GM23338 (cell line): ENCODE results near the gene EXOC3L2. TPM values are rescaled to one million over a fixed set of nuclear protein-coding genes. Genes with fewer than 3 reads are reported as not detected.

ENCODE experiments used
- ATAC-seq: fragments of 200-7000 bp; cut with Tn5 transposase; 3 replicates; pipeline ENCODE4 v1.9.1; 2020
- DNase-seq: peaks from one replicate; pipeline ENCODE4 v3.0.0-alpha.2; 2015; ENCODE audit warnings: low spot score
- H2AFZ ChIP-seq: fragments of 200-600 bp; sonication (generic); 2 replicates; pipeline ENCODE4 v1.8.0; 2016; ENCODE audit warnings: antibody characterized with exemption, mild to moderate bottlenecking, moderate library complexity
- H3F3A ChIP-seq: fragments of 200-600 bp; sonication (generic); replicated peaks from 2 replicates; pipeline ENCODE4 v1.8.0; 2017; ENCODE audit warnings: antibody characterized with exemption, mixed run types, low read depth
- H3K27ac ChIP-seq: fragments of 200-600 bp; sonication (generic); 2 replicates; pipeline ENCODE4 v1.6.1; 2016; ENCODE audit warnings: low read depth
- H3K27me3 ChIP-seq: fragments of 200-600 bp; sonication (generic); 2 replicates; pipeline ENCODE4 v1.8.0; 2016; ENCODE audit warnings: mild to moderate bottlenecking, mixed run types, moderate library complexity; ENCODE audit not compliant: insufficient read depth
- H3K36me3 ChIP-seq: fragments of 200-600 bp; sonication (generic); 2 replicates; pipeline ENCODE4 v1.8.0; 2016; ENCODE audit warnings: mild to moderate bottlenecking; ENCODE audit not compliant: insufficient read depth
- H3K4me1 ChIP-seq: fragments of 200-600 bp; sonication (generic); 2 replicates; pipeline ENCODE4 v1.8.0; 2016; ENCODE audit warnings: mild to moderate bottlenecking, moderate library complexity; ENCODE audit not compliant: insufficient read depth
- H3K4me2 ChIP-seq: fragments of 200-600 bp; sonication (generic); 2 replicates; pipeline ENCODE4 v1.7.1; 2017; ENCODE audit warnings: mixed run types
- H3K4me3 ChIP-seq: fragments of 200-600 bp; sonication (generic); 2 replicates; pipeline ENCODE4 v1.6.1; 2016; ENCODE audit warnings: mixed run types
- H3K79me2 ChIP-seq: fragments of 200-600 bp; sonication (generic); replicated peaks from 2 replicates; pipeline ENCODE4 v1.8.0; 2017; ENCODE audit warnings: mild to moderate bottlenecking; ENCODE audit not compliant: insufficient read depth
- H3K9me2 ChIP-seq: fragments of 200-600 bp; sonication (generic); 2 replicates; pipeline ENCODE4 v1.8.0; 2017; ENCODE audit not compliant: insufficient read depth
- H4K20me1 ChIP-seq: fragments of 200-600 bp; sonication (generic); replicated peaks from 2 replicates; pipeline ENCODE4 v1.8.0; 2017; ENCODE audit warnings: mild to moderate bottlenecking; ENCODE audit not compliant: insufficient read depth
- H3K27ac Mint-ChIP-seq: 2 replicates; pipeline ENCODE4 v1.8.0; 2020; ENCODE audit warnings: inconsistent platforms, mild to moderate bottlenecking, moderate library complexity, mixed read lengths
- H3K27me3 Mint-ChIP-seq: 3 replicates; pipeline ENCODE4 v1.8.0; 2022; ENCODE audit warnings: low read depth, mild to moderate bottlenecking, moderate library complexity, mixed read lengths, inconsistent platforms; ENCODE audit not compliant: insufficient read depth, poor library complexity
- H3K36me3 Mint-ChIP-seq: 3 replicates; pipeline ENCODE4 v1.8.0; 2021; ENCODE audit warnings: low read depth, mild to moderate bottlenecking, inconsistent platforms, moderate library complexity, mixed read lengths
- H3K4me1 Mint-ChIP-seq: 3 replicates; pipeline ENCODE4 v1.8.0; 2020; ENCODE audit warnings: mild to moderate bottlenecking, inconsistent platforms, mixed read lengths
- H3K4me3 Mint-ChIP-seq: 3 replicates; pipeline ENCODE4 v1.8.0; 2021; ENCODE audit warnings: moderate library complexity, mild to moderate bottlenecking, inconsistent platforms, mixed read lengths
- H3K9me3 Mint-ChIP-seq: 3 replicates; pipeline ENCODE4 v1.8.0; 2020; ENCODE audit warnings: moderate library complexity, mild to moderate bottlenecking, inconsistent platforms, mixed read lengths
- CREB1 ChIP-seq: fragments of 250-450 bp; sonication (Bioruptor Pico); IDR thresholded peaks from 2 replicates; pipeline ENCODE4 v1.5.0; 2020; ENCODE audit warnings: low read depth, mild to moderate bottlenecking, moderate library complexity
- EZH2 ChIP-seq: fragments of 200-600 bp; sonication (generic); IDR thresholded peaks from one replicate; pipeline ENCODE4 v1.8.0; 2017; ENCODE audit warnings: antibody characterized with exemption, mild to moderate bottlenecking, low read depth; ENCODE audit not compliant: unreplicated experiment
- NANOG ChIP-seq: IDR thresholded peaks from 2 replicates; pipeline ENCODE4 v1.6.1; 2016; ENCODE audit warnings: antibody characterized with exemption, borderline replicate concordance
- POLR2AphosphoS5 ChIP-seq: IDR thresholded peaks from 2 replicates; pipeline ENCODE4 v1.6.1; 2016; ENCODE audit warnings: antibody characterized with exemption, low read depth
- ZNF114 ChIP-seq: fragments of 250-450 bp; sonication (Bioruptor Pico); IDR thresholded peaks from 2 replicates; pipeline ENCODE4 v1.5.0; 2020; ENCODE audit warnings: mild to moderate bottlenecking, moderate library complexity
- polyA plus RNA-seq: library from polyadenylated mRNA; unstranded; fragments of >200 nt; fragmentation: Nextera tagmentation; extraction: Ambion mirVana; gene quantifications from 2 replicates; pipeline ENCODE4 v1.2.1, GENCODE V29; 2016
- total RNA-seq: library from RNA; depleted of rRNA; stranded (reverse); fragments of >200 nt; shearing (Covaris generic); gene quantifications from 2 replicates; pipeline ENCODE4 v1.2.3, GENCODE V29; 2014
- TF ChIP-seq, protein P1 (sequence below), 2 experiments: fragments of 200-600 bp in 1 of 2; sonication (generic) in 1 of 2; conservative IDR thresholded peaks; 2 replicates each; pipeline versions ENCODE4 v1.5.1 to v1.6.1; 2016 to 2017; ENCODE audit warnings: antibody characterized with exemption in 2 of 2, low read depth in 2 of 2, mild to moderate bottlenecking in 2 of 2, moderate library complexity in 1 of 2
- TF ChIP-seq, protein P2 (sequence below): fragments of 250-450 bp; sonication (Bioruptor Pico); IDR thresholded peaks from 2 replicates; pipeline ENCODE4 v1.5.0; 2020; ENCODE audit warnings: mild to moderate bottlenecking, moderate library complexity
- TF ChIP-seq, protein P3 (sequence below): IDR thresholded peaks from 2 replicates; pipeline ENCODE4 v1.6.1; 2016; ENCODE audit warnings: antibody characterized with exemption

The EXOC3L2 gene
- total and polyA plus RNA-seq, 2 experiments from 2014 or later: 2.8 to 3.2 TPM

DNA sequence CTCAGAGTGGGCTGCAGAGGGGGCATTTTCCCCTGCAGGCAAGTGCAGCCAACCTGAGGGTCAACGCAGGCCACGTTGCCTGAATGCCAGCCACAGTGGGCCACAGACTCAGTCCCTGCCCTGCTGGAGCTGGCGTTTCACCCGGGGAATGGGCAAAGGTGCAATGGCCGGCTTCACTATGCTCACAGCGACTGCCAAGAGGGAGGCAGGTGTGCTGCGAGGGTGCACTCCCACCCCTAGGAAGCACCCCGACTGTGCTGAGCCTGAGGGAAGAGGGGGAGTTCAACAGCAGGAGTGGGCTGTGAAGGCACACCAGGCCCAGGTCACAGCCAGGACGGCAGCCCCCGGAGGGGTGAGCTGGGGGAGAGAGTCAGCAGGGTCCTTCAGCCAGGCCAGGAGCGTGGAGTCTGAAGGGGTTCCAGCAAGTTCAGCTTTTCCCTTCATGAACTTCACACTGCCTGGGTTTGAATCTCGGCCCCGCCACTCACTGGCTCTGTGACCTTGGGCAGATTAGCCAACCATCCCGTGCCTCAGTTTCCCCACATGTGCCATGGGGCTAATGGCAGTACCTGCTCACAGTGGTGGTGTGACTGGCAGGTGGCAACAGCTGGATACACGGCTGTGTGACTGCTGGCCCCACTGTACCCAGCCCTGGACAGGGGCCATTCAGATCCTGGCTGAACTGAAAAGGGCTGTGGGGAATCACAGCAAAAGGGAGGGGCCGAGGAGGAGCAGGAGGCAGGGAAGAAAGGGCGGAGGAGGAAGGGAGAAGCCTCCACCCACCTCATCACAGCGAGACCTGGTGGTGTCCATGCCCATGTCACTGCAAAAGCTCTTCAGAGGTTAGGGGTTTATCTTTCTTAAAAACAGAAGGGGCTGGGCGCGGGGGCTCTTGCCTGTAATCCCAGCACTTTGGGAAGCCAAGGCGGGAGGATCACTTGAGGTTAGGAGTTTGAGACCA is 74.8 kb downstream of the EXOC3L2 start:
- Mint-ChIP-seq H3K27ac (no peak overlapping the region), H3K36me3 (no peaks in the 10 kb centered on the region; the same call in 2 of the 3 replicates), H3K4me1 (peaks cover 6% of the 10 kb centered on the region), H3K27me3 (peaks cover 14% of the 10 kb centered on the region), H3K4me3 (no peak overlapping the region), H3K9me3 (no peaks in the 10 kb centered on the region)
- no peak overlapping the region for H3K4me2 ChIP-seq
- no peaks in the 10 kb centered on the region; the same call in 1 of the 2 replicates for H3K79me2 ChIP-seq
- no peak for DNase-seq
- H3K27ac ChIP-seq: no peak overlapping the region
- H3K4me3 ChIP-seq: no peak overlapping the region
- H2AFZ ChIP-seq: no peak overlapping the region
- ATAC-seq: no peak
- TF ChIP-seq NANOG: no peak
- TF ChIP-seq CREB1 (CRISPR knock-in tag): no peak
- no peak for TF ChIP-seq POLR2AphosphoS5
- TF ChIP-seq ZNF114 (CRISPR knock-in tag): no peak
- TF ChIP-seq, protein P1, sequence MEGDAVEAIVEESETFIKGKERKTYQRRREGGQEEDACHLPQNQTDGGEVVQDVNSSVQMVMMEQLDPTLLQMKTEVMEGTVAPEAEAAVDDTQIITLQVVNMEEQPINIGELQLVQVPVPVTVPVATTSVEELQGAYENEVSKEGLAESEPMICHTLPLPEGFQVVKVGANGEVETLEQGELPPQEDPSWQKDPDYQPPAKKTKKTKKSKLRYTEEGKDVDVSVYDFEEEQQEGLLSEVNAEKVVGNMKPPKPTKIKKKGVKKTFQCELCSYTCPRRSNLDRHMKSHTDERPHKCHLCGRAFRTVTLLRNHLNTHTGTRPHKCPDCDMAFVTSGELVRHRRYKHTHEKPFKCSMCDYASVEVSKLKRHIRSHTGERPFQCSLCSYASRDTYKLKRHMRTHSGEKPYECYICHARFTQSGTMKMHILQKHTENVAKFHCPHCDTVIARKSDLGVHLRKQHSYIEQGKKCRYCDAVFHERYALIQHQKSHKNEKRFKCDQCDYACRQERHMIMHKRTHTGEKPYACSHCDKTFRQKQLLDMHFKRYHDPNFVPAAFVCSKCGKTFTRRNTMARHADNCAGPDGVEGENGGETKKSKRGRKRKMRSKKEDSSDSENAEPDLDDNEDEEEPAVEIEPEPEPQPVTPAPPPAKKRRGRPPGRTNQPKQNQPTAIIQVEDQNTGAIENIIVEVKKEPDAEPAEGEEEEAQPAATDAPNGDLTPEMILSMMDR (conservative IDR thresholded peaks at IDR 0.05; ENCODE audit: low read depth in 2 of 2): no peak
- TF ChIP-seq EZH2: no peak
- TF ChIP-seq, protein P2, sequence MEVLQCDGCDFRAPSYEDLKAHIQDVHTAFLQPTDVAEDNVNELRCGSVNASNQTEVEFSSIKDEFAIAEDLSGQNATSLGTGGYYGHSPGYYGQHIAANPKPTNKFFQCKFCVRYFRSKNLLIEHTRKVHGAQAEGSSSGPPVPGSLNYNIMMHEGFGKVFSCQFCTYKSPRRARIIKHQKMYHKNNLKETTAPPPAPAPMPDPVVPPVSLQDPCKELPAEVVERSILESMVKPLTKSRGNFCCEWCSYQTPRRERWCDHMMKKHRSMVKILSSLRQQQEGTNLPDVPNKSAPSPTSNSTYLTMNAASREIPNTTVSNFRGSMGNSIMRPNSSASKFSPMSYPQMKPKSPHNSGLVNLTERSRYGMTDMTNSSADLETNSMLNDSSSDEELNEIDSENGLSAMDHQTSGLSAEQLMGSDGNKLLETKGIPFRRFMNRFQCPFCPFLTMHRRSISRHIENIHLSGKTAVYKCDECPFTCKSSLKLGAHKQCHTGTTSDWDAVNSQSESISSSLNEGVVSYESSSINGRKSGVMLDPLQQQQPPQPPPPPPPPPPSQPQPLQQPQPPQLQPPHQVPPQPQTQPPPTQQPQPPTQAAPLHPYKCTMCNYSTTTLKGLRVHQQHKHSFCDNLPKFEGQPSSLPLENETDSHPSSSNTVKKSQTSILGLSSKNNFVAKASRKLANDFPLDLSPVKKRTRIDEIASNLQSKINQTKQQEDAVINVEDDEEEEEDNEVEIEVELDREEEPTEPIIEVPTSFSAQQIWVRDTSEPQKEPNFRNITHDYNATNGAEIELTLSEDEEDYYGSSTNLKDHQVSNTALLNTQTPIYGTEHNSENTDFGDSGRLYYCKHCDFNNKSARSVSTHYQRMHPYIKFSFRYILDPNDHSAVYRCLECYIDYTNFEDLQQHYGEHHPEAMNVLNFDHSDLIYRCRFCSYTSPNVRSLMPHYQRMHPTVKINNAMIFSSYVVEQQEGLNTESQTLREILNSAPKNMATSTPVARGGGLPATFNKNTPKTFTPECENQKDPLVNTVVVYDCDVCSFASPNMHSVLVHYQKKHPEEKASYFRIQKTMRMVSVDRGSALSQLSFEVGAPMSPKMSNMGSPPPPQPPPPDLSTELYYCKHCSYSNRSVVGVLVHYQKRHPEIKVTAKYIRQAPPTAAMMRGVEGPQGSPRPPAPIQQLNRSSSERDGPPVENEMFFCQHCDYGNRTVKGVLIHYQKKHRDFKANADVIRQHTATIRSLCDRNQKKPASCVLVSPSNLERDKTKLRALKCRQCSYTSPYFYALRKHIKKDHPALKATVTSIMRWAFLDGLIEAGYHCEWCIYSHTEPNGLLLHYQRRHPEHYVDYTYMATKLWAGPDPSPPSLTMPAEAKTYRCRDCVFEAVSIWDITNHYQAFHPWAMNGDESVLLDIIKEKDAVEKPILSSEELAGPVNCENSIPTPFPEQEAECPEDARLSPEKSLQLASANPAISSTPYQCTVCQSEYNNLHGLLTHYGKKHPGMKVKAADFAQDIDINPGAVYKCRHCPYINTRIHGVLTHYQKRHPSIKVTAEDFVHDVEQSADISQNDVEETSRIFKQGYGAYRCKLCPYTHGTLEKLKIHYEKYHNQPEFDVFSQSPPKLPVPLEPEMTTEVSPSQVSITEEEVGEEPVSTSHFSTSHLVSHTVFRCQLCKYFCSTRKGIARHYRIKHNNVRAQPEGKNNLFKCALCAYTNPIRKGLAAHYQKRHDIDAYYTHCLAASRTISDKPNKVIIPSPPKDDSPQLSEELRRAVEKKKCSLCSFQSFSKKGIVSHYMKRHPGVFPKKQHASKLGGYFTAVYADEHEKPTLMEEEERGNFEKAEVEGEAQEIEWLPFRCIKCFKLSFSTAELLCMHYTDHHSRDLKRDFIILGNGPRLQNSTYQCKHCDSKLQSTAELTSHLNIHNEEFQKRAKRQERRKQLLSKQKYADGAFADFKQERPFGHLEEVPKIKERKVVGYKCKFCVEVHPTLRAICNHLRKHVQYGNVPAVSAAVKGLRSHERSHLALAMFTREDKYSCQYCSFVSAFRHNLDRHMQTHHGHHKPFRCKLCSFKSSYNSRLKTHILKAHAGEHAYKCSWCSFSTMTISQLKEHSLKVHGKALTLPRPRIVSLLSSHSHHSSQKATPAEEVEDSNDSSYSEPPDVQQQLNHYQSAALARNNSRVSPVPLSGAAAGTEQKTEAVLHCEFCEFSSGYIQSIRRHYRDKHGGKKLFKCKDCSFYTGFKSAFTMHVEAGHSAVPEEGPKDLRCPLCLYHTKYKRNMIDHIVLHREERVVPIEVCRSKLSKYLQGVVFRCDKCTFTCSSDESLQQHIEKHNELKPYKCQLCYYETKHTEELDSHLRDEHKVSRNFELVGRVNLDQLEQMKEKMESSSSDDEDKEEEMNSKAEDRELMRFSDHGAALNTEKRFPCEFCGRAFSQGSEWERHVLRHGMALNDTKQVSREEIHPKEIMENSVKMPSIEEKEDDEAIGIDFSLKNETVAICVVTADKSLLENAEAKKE (CRISPR knock-in tag): no peak
- TF ChIP-seq, protein P3, sequence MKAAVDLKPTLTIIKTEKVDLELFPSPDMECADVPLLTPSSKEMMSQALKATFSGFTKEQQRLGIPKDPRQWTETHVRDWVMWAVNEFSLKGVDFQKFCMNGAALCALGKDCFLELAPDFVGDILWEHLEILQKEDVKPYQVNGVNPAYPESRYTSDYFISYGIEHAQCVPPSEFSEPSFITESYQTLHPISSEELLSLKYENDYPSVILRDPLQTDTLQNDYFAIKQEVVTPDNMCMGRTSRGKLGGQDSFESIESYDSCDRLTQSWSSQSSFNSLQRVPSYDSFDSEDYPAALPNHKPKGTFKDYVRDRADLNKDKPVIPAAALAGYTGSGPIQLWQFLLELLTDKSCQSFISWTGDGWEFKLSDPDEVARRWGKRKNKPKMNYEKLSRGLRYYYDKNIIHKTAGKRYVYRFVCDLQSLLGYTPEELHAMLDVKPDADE: no peak
- no peaks in the 10 kb centered on the region for H3K36me3 ChIP-seq
- 0 out of 2 replicates have a peak, but pooled peaks cover 4% of the 10 kb centered on the region for H3K4me1 ChIP-seq
- no peaks in the 10 kb centered on the region; the same call in 1 of the 2 replicates for H3F3A ChIP-seq
- no peaks in the 10 kb centered on the region; the same call in 1 of the 2 replicates for H4K20me1 ChIP-seq
- H3K9me2 ChIP-seq: no peaks in the 10 kb centered on the region
- no peaks in the 10 kb centered on the region for H3K27me3 ChIP-seq
